Measurements from ENCODE around the gene IPCEF1.
A peak's percentile ranks its signal among the peaks of the same experiment; 100 is the strongest.

The IPCEF1 gene

DNA sequence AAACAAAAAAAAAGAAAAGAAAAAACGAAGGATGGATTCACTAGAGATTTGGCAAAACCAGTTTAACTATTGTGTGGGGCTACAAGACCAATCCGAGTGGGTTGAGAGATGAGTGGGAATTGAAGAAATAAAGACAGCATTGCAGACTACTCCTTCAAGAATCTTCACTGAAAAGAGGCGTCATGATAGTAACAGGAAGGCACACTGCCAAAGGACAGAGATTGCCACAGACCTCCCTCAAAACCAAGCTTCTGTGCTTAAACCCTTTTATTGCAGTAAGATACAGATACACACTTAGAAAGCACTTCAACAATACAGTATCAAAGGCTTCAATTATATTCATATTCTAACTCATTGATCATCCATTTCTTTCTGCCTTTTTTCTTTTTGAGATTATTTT, 103.9 kb downstream of the IPCEF1 start:
- no peak overlapping the region for H2AFZ ChIP-seq (ENCODE audit: low read length)
- H3F3A ChIP-seq (ENCODE audit: low read depth), result no peaks in the 10 kb centered on the region; the same call in 1 of the 2 replicates
- no peaks in the 10 kb centered on the region for H3K79me2 ChIP-seq (ENCODE audit: insufficient read depth, low read length)
- no peaks in the 10 kb centered on the region for H3K9me2 ChIP-seq (replicated peaks; ENCODE audit: low read depth, low read length)
- TF ChIP-seq, protein P1, sequence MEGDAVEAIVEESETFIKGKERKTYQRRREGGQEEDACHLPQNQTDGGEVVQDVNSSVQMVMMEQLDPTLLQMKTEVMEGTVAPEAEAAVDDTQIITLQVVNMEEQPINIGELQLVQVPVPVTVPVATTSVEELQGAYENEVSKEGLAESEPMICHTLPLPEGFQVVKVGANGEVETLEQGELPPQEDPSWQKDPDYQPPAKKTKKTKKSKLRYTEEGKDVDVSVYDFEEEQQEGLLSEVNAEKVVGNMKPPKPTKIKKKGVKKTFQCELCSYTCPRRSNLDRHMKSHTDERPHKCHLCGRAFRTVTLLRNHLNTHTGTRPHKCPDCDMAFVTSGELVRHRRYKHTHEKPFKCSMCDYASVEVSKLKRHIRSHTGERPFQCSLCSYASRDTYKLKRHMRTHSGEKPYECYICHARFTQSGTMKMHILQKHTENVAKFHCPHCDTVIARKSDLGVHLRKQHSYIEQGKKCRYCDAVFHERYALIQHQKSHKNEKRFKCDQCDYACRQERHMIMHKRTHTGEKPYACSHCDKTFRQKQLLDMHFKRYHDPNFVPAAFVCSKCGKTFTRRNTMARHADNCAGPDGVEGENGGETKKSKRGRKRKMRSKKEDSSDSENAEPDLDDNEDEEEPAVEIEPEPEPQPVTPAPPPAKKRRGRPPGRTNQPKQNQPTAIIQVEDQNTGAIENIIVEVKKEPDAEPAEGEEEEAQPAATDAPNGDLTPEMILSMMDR (conservative IDR thresholded peaks at IDR 0.05; ENCODE audit: low read length), result no peak
- TF ChIP-seq EZH2phosphoT487 (IDR thresholded peaks at IDR 0.05; ENCODE audit: borderline replicate concordance), result no peak
- no peak overlapping the region for H3K4me2 ChIP-seq (ENCODE audit: low read depth, low read length, poor library complexity, severe bottlenecking)
- H3K36me3 ChIP-seq (ENCODE audit: insufficient read depth, low read length), result no peaks in the 10 kb centered on the region
- H3K4me3 ChIP-seq (ENCODE audit: low read length, poor library complexity, severe bottlenecking), result no peak overlapping the region
- H3K4me1 ChIP-seq (ENCODE audit: insufficient read depth, low read length, poor library complexity, severe bottlenecking), result peaks cover 51% of the 10 kb centered on the region
- H3K9me3 ChIP-seq (ENCODE audit: insufficient read depth, low read depth, low read length), result peaks cover 6% of the 10 kb centered on the region; the same call in 1 of the 2 replicates
- H4K20me1 ChIP-seq (ENCODE audit: insufficient read depth, low read length, poor library complexity, severe bottlenecking), result no peaks in the 10 kb centered on the region
- no peaks in the 10 kb centered on the region for H3K27me3 ChIP-seq (ENCODE audit: insufficient read depth, low read length, poor library complexity, severe bottlenecking)
- no peak overlapping the region for H3K9ac ChIP-seq (ENCODE audit: low read depth, low read length, poor library complexity, severe bottlenecking)

DNA sequence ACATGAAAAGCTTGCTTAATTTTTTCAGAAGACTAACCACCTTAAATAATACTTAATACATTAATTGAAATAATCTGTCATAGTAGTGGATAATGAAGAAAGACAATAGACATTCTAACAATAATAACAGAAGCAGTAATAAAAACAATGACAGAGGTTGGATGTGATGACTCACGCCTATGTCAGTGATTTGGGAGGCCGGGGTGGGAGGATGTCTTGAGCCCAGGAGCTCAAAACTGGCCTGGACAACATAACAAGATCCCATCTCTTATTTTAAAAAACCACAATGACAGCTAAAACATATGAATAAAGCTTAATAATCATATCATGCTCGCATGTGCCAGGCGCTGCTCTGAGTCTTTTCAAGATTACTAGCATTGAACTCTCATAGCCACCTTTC, 105.5 kb downstream of the IPCEF1 start:
- TF ChIP-seq, protein P1 (conservative IDR thresholded peaks at IDR 0.05; ENCODE audit: low read length), result no peak
- TF ChIP-seq EZH2phosphoT487 (IDR thresholded peaks at IDR 0.05; ENCODE audit: borderline replicate concordance), result no peak
- Histone ChIP-seq H3K4me3 (ENCODE audit: low read length, poor library complexity, severe bottlenecking) (no peak overlapping the region), H3K9ac (ENCODE audit: low read depth, low read length, poor library complexity, severe bottlenecking) (no peak overlapping the region)

DNA sequence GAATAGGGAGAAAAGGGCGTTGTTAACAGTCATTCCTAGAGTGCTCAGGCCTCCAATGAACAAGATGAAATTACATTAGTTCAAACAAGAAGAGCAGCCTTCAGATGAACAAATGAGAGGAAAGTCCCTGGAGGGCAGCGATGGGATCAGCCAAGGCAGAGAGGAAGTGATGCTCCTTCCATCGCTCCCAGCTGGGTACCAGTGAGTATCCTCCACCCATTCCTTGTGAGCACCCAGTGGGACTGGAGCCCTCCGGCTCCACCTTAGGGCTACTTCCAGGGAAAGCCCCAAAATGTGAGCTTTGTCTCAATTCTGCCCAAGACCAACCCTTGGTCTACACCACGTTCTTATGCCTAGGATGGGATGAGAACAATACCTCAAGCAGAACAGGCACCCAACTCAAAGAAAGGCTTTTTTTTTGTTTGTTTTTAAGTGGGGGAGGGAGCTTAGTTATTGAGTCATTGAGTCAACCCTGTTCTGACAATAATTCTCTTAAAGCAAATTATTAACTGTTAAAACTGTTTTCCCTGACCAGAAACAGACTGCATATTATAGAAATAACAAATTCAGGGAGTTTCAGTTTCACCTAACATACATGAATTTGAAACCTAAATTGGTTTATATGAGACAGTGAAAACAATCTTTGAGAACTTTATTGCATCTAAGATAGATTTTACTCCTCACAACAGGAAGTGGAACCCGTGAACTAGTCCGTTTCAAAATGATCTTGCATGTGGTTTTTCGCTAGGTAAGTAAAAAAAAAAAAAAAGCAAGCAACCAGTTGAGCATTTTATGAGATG, 106.9 kb downstream of the IPCEF1 start:
- no peaks in the 10 kb centered on the region for H3K9me2 ChIP-seq (replicated peaks; ENCODE audit: low read depth, low read length)
- no peaks in the 10 kb centered on the region for H4K20me1 ChIP-seq (ENCODE audit: insufficient read depth, low read length, poor library complexity, severe bottlenecking)
- TF ChIP-seq, protein P1 (conservative IDR thresholded peaks at IDR 0.05; ENCODE audit: low read length), result no peak
- TF ChIP-seq EZH2phosphoT487 (IDR thresholded peaks at IDR 0.05; ENCODE audit: borderline replicate concordance), result no peak
- H3K9ac ChIP-seq (ENCODE audit: low read depth, low read length, poor library complexity, severe bottlenecking), result peak overlapping the region; percentile 52
- H3K4me1 ChIP-seq (ENCODE audit: insufficient read depth, low read length, poor library complexity, severe bottlenecking), result peaks cover 71% of the 10 kb centered on the region
- no peaks in the 10 kb centered on the region; the same call in 1 of the 2 replicates for H3F3A ChIP-seq (ENCODE audit: low read depth)
- H3K79me2 ChIP-seq (ENCODE audit: insufficient read depth, low read length), result peaks cover 10% of the 10 kb centered on the region
- peak overlapping the region; percentile 73 for H3K4me2 ChIP-seq (ENCODE audit: low read depth, low read length, poor library complexity, severe bottlenecking)
- H3K27me3 ChIP-seq (ENCODE audit: insufficient read depth, low read length, poor library complexity, severe bottlenecking), result no peaks in the 10 kb centered on the region
- peak overlapping the region; percentile 81 for H2AFZ ChIP-seq (ENCODE audit: low read length)
- no peaks in the 10 kb centered on the region for H3K36me3 ChIP-seq (ENCODE audit: insufficient read depth, low read length)
- H3K9me3 ChIP-seq (ENCODE audit: insufficient read depth, low read depth, low read length), result no peaks in the 10 kb centered on the region
- peak overlapping the region; percentile 70 for H3K4me3 ChIP-seq (ENCODE audit: low read length, poor library complexity, severe bottlenecking)

More for the DNA sequence above, 105.5 kb downstream of the IPCEF1 start:
- Histone ChIP-seq H3K9me2 (replicated peaks; ENCODE audit: low read depth, low read length) (no peaks in the 10 kb centered on the region), H4K20me1 (ENCODE audit: insufficient read depth, low read length, poor library complexity, severe bottlenecking) (no peaks in the 10 kb centered on the region), H3K4me2 (ENCODE audit: low read depth, low read length, poor library complexity, severe bottlenecking) (peak overlapping the region; percentile 73), H3F3A (ENCODE audit: low read depth) (no peaks in the 10 kb centered on the region; the same call in 1 of the 2 replicates), H3K36me3 (ENCODE audit: insufficient read depth, low read length) (no peaks in the 10 kb centered on the region), H3K4me1 (ENCODE audit: insufficient read depth, low read length, poor library complexity, severe bottlenecking) (peaks cover 58% of the 10 kb centered on the region), H2AFZ (ENCODE audit: low read length) (no peak overlapping the region), H3K9me3 (ENCODE audit: insufficient read depth, low read depth, low read length) (peaks cover 6% of the 10 kb centered on the region; the same call in 1 of the 2 replicates), H3K27me3 (ENCODE audit: insufficient read depth, low read length, poor library complexity, severe bottlenecking) (no peaks in the 10 kb centered on the region), H3K79me2 (ENCODE audit: insufficient read depth, low read length) (no peaks in the 10 kb centered on the region; the same call in 1 of the 2 replicates)
